ENCODE results near the gene PRMT7. TPM values are rescaled to one million over a fixed set of nuclear protein-coding genes. Genes with fewer than 3 reads are reported as not detected.

The PRMT7 gene
- total RNA-seq, 2 experiments from 2014 or later, result 50.4 to 52.2 TPM

DNA sequence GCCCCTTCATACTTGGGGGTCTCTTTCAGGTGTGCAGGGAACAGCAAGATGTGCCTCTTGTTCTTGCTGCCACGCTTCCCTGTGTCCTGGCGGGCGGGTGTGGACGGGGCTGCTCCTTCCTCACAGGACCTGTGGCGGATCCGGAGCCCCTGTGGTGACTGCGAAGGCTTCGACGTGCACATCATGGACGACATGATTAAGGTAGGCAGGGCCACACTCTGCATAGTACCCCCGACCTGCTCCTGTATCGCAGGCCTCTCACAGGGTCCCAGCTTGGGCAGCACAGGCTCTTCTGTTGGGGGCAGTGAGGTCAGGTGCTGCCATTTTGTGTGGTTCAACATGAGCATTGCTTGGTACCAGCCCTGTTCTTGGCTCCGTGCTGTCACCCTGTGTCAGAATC, 42.5 kb downstream of the PRMT7 start:
- DNase-seq, result no peak
- H3K9me3 Mint-ChIP-seq, result no peaks in the 10 kb centered on the region
- no peak overlapping the region for H3K27ac Mint-ChIP-seq
- CTCF ChIA-PET, result interaction anchor here (1.1 kb wide), 1 partner anchor 91 kb away, joined by 3 read pairs; no protein-coding TSS in a partner anchor
- no peak overlapping the region for H3K4me3 Mint-ChIP-seq
- no peaks in the 10 kb centered on the region for H3K27me3 Mint-ChIP-seq
- H3K4me1 Mint-ChIP-seq, result peaks cover 34% of the 10 kb centered on the region
- POLR2A ChIA-PET, result interaction anchor here (0.5 kb wide), 1 partner anchor 116 kb away, joined by 4 read pairs; no protein-coding TSS in a partner anchor
- H3K36me3 Mint-ChIP-seq (ENCODE audit: low read depth), result peaks cover 81% of the 10 kb centered on the region

DNA sequence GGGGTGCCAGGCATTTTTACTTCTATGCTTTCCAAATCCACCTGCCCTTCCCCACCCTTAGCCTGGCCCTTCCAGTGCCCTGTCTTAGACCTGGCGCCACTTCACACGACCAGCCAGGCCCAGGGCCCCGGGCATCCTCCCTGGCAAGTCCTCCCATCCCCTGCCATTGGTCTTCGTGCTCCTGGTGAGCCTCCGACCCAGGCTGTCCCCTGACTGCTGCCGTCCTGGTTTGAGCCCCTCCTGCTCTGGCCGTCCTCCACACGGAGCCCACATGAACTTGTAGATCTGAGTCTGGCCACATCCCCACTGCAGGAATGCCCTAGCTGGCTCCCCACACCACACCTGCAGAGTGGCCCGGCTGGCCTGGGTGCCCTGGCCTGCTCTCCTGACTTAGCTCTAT, 44.0 kb downstream of the PRMT7 start:
- no peak for DNase-seq
- Mint-ChIP-seq H3K9me3 (no peaks in the 10 kb centered on the region), H3K4me1 (peaks cover 36% of the 10 kb centered on the region), H3K4me3 (no peak overlapping the region), H3K27ac (no peak overlapping the region), H3K36me3 (ENCODE audit: low read depth) (peaks cover 75% of the 10 kb centered on the region), H3K27me3 (no peaks in the 10 kb centered on the region)
- POLR2A ChIA-PET, result interaction anchor here (2.2 to 3.5 kb wide), 4 partner anchors 10 to 91 kb away, joined by 6 to 17 read pairs (median 11); partner anchors contain the start of genes PRMT7, SLC7A6 and SLC7A6OS
- CTCF ChIA-PET, result interaction anchor here (3.6 kb wide), 1 partner anchor 92 kb away, joined by 26 read pairs; the partner anchor contains the start of gene SLC7A6

DNA sequence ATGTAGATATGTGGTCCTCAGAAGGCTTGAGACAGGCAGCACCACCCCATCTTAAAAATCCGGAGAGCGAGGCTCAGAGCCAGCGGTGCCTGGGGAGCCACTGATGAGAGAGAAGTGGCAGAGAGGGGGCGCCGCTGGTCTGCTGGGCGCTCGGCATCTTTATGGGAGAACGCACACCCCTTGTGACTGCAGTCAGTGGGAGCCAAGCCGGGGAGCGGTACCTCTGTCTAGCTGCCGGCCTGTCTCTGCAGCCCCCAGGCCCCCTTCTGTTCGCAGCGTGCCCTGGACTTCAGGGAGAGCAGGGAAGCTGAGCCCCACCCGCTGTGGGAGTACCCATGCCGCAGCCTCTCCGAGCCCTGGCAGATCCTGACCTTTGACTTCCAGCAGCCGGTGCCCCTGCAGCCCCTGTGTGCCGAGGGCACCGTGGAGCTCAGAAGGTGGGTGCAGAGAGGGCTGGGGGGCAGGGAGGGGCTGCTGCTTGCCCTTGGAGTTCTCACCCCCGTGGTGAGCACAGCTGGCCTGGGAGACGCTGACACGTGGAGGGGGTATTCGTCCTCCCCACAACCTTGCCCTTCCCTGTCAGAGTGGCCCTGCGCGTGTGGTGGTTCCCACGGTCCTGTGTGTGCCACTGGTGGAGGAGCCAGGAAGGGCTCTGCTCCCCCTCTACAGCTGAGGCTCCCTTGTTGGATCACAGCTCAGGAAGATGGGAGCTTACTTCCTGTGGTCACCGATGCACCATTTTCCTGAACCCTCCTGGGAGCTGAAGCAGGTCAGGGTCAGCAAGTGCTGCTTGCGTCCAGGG, 44.8 kb downstream of the PRMT7 start:
- no peak for DNase-seq
- H3K27me3 Mint-ChIP-seq, result no peaks in the 10 kb centered on the region
- no peaks in the 10 kb centered on the region for H3K9me3 Mint-ChIP-seq
- peaks cover 36% of the 10 kb centered on the region for H3K4me1 Mint-ChIP-seq
- POLR2A ChIA-PET, result interaction anchor here (0.6 to 3.5 kb wide), 13 partner anchors 11 to 464 kb away, joined by 3 to 17 read pairs (median 4); partner anchors contain the start of genes PRMT7, SLC7A6 and SLC7A6OS
- H3K36me3 Mint-ChIP-seq (ENCODE audit: low read depth), result peaks cover 72% of the 10 kb centered on the region
- CTCF ChIA-PET, result interaction anchor here (0.7 to 3.6 kb wide), 8 partner anchors 9 to 165 kb away, joined by 3 to 26 read pairs (median 6); partner anchors contain the start of gene SLC7A6
- no peak overlapping the region for H3K27ac Mint-ChIP-seq
- no peak overlapping the region for H3K4me3 Mint-ChIP-seq

DNA sequence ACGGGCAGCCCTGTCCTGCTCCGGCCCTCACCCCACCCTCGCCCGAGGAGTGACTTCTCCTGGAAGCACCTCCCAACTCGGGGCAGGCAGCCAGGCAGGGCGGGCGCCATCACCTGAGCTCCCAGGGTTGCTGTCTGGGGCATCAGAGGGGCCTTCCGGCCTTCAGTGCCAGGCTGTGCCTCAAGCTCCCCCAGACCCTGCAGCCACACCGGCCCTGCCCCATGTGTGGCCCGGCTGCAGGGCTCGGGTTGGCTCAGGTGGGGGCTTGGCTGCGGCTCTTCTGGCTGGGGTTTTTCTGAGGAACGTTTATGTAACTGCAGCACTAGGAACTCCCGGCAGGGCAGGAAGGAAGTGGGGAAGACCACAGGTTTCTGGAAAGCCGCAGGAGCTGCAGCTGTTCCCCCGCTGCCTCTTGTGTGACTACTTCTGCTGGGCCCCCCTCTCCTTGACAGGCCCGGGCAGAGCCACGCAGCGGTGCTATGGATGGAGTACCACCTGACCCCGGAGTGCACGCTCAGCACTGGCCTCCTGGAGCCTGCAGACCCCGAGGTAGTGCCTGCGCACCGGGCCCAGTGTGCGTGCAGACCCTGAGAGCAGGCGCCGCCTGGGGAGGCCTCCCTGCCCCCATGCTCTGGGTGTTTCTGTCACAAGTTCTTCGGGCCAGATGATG, 45.6 kb downstream of the PRMT7 start:
- ChIA-PET POLR2A (interaction anchor here (0.6 to 3.5 kb wide), 15 partner anchors 10 to 464 kb away, joined by 3 to 17 read pairs (median 4); partner anchors contain the start of genes PRMT7, SLC7A6 and SLC7A6OS), CTCF (interaction anchor here (0.7 to 3.6 kb wide), 8 partner anchors 8 to 165 kb away, joined by 3 to 26 read pairs (median 6); partner anchors contain the start of gene SLC7A6)
- Mint-ChIP-seq H3K36me3 (ENCODE audit: low read depth) (peaks cover 70% of the 10 kb centered on the region), H3K27me3 (no peaks in the 10 kb centered on the region), H3K4me1 (peaks cover 36% of the 10 kb centered on the region), H3K9me3 (no peaks in the 10 kb centered on the region), H3K4me3 (peak overlapping the region; percentile 43), H3K27ac (peak overlapping the region; percentile 18)
- peak; percentile 87 for DNase-seq

DNA sequence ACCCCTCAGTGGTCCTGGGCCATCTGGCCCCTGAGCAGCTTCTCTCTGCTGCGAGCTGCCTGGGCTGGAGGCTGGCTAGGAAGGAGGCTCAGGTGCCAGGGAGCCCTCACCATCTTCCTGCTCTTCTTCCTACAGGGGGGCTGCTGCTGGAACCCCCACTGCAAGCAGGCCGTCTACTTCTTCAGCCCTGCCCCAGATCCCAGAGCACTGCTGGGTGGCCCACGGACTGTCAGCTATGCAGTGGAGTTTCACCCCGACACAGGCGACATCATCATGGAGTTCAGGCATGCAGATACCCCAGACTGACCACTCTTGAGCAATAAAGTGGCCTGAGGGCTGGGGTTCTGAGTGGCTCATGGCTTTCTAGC, 46.1 kb downstream of the PRMT7 start:
- no peak overlapping the region for H3K4me3 Mint-ChIP-seq

DNA sequence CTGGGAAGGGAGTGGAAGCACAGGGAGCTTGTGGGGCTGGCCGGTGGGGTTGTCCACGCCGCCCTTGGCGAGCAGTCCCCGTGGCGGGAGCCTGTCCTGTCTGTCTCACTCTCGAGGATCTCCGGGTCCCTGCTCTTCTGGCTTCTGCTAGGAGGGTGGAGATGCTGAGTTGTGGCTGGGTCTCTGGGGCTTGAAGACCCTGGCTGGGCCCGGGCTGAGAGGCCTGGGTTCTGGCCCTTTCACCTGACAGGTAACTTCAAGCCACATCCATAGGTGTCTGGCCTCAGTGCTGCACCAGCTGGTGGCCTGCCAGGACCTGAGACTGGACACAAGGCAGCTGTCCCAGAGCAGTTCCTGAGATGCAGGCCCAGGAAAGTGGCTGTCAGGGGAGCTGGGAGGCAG, 46.7 kb downstream of the PRMT7 start:
- Mint-ChIP-seq H3K36me3 (ENCODE audit: low read depth) (peaks cover 66% of the 10 kb centered on the region), H3K9me3 (no peaks in the 10 kb centered on the region), H3K4me3 (no peak overlapping the region), H3K27me3 (no peaks in the 10 kb centered on the region), H3K4me1 (peaks cover 36% of the 10 kb centered on the region), H3K27ac (no peak overlapping the region)
- ChIA-PET POLR2A (interaction anchor here (0.8 to 3.5 kb wide), 8 partner anchors 11 to 94 kb away, joined by 3 to 17 read pairs (median 6); partner anchors contain the start of genes PRMT7, SLC7A6 and SLC7A6OS), CTCF (interaction anchor here (0.8 to 3.6 kb wide), 5 partner anchors 9 to 153 kb away, joined by 3 to 26 read pairs (median 10); partner anchors contain the start of gene SLC7A6)
- no peak for DNase-seq

More for the DNA sequence above, 46.1 kb downstream of the PRMT7 start:
- Mint-ChIP-seq H3K36me3 (ENCODE audit: low read depth) (peaks cover 70% of the 10 kb centered on the region), H3K9me3 (no peaks in the 10 kb centered on the region), H3K27me3 (no peaks in the 10 kb centered on the region), H3K27ac (no peak overlapping the region), H3K4me1 (peaks cover 36% of the 10 kb centered on the region)
- ChIA-PET CTCF (interaction anchor here (1.9 to 3.6 kb wide), 5 partner anchors 10 to 164 kb away, joined by 6 to 26 read pairs (median 10); partner anchors contain the start of gene SLC7A6), POLR2A (interaction anchor here (0.8 to 3.5 kb wide), 10 partner anchors 12 to 154 kb away, joined by 3 to 17 read pairs (median 6); partner anchors contain the start of genes PRMT7, SLC7A6 and SLC7A6OS)
- DNase-seq, result no peak

DNA sequence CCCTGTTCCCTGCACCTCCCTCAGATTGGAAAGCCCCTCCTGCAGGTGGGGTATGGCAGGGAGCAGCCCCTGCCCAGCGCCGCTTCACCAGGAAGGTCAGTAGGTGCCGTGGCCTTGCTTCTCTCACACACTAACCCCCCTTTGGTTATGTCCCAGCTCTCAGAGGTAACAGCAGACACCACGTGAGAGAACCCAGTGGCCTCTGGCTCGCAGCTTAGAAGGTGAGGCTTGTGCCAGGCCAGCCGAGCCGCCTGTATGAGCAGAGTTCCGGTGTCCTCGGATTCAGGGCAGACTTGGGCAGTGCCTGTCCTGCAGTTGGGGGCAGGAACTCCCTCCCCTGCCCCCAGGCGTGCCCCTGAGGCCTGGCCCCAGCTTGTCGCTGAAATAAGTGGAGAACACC, 47.1 kb downstream of the PRMT7 start:
- POLR2A ChIA-PET, result interaction anchor here (1.1 to 3.5 kb wide), 4 partner anchors 11 to 94 kb away, joined by 4 to 17 read pairs (median 14); partner anchors contain the start of genes PRMT7, SLC7A6 and SLC7A6OS
- Mint-ChIP-seq H3K36me3 (ENCODE audit: low read depth) (peaks cover 63% of the 10 kb centered on the region), H3K4me1 (peaks cover 36% of the 10 kb centered on the region), H3K4me3 (no peak overlapping the region), H3K27ac (no peak overlapping the region), H3K27me3 (no peaks in the 10 kb centered on the region), H3K9me3 (no peaks in the 10 kb centered on the region)
- CTCF ChIA-PET, result interaction anchor here (0.8 to 3.6 kb wide), 3 partner anchors 11 to 152 kb away, joined by 3 to 26 read pairs (median 10); partner anchors contain the start of gene SLC7A6
- DNase-seq, result no peak

DNA sequence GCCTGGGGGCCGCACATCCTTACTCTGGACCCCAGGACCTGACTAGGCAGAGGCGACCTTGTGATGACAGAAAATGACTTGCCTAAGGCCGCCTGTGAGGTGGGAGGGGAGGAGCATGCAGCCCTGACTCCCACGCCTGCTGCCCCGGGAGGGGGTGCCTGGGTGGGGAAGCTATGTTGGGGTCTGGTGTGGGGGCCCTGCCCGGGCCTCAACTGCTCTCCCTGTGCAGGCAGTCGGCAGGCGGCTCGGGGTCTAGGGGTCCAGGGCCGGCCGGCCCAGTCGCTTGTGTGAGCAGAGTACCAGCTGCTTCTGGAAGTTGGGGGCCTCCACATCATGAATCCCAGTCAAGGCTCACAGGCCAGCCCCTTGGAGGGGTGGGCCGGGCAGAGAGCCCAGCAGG, 48.1 kb downstream of the PRMT7 start:
- ChIA-PET CTCF (no interaction called here), POLR2A (interaction anchor here (1.8 kb wide), 1 partner anchor 11 kb away, joined by 6 read pairs; no protein-coding TSS in a partner anchor)
- Mint-ChIP-seq H3K27ac (no peak overlapping the region), H3K27me3 (peaks cover 2% of the 10 kb centered on the region), H3K4me1 (peaks cover 36% of the 10 kb centered on the region), H3K9me3 (no peaks in the 10 kb centered on the region), H3K36me3 (ENCODE audit: low read depth) (peaks cover 53% of the 10 kb centered on the region), H3K4me3 (no peak overlapping the region)
- DNase-seq, result no peak

DNA sequence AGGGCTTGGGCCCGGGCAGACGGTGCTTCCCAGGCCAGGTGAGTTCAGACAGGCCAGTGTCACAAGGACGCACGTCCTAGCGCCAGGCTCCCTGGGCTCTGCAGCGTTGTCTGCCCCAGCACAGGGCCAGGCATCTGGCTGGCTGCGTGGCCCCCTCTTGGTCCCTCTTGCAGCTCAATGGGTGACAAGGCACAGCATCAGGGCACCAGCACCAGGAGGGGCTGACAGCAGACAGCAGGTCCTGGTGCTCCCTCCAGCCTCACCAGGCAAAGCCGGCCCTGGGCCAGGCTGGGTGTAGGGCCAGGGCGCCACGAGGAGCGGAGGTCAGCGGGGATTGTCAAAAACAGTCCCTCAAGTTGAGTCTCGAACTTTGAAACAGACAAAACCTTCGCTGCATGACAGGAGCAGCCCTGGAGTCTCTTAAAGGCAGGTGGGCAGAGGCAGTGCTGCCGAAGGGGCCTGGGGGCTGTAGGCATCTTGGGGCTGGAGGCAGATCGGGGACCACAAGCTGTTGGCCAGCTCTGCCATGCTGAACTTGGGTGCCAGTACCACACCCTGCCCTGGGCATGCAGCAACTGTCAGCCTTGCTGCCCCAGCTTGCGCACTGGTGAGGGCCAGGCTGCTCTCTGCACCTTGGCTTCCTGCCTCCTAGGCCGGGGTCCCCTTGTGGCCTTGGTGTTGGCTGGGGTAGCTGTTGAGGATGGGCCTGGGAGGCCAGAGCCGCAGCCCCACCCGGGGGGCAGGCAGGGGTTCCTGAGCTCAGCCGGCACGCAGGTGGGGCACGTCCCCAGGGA, 48.8 kb downstream of the PRMT7 start:
- H3K27me3 Mint-ChIP-seq, result peaks cover 7% of the 10 kb centered on the region
- no peak overlapping the region for H3K4me3 Mint-ChIP-seq
- H3K36me3 Mint-ChIP-seq (ENCODE audit: low read depth), result peaks cover 46% of the 10 kb centered on the region
- CTCF ChIA-PET, result interaction anchor here (1.0 to 1.6 kb wide), 2 partner anchors 10 to 23 kb away, joined by 4 to 8 read pairs; no protein-coding TSS in a partner anchor
- POLR2A ChIA-PET, result interaction anchor here (1.8 kb wide), 1 partner anchor 11 kb away, joined by 6 read pairs; no protein-coding TSS in a partner anchor
- DNase-seq, result no peak
- no peak overlapping the region for H3K27ac Mint-ChIP-seq
- peaks cover 41% of the 10 kb centered on the region for H3K4me1 Mint-ChIP-seq
- H3K9me3 Mint-ChIP-seq, result no peaks in the 10 kb centered on the region

DNA sequence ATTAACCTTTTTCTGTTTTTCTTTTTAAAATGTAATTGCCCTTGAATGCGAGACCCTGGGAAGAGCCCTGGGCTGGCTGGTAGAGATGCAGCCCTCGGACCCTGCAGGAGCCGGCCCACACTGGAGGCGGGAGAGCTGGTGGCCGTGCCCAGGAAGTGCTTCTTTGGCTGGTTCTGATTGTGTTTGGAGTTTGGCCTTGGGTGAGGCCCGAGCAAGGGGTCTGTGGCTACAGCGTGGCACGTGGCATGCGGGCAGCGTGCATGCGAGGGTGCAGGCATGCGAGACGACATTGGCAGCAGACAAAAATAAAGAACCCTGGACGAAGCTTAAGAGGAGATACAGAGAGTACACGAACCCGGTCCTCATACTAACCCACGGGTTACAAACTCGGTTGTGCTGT, 49.7 kb downstream of the PRMT7 start:
- no peak for DNase-seq
- POLR2A ChIA-PET, result interaction anchor here (0.6 to 1.8 kb wide), 3 partner anchors 10 to 135 kb away, joined by 4 to 6 read pairs (median 4); no protein-coding TSS in a partner anchor
- CTCF ChIA-PET, result interaction anchor here (0.7 to 1.6 kb wide), 2 partner anchors 9 to 132 kb away, joined by 3 to 8 read pairs; no protein-coding TSS in a partner anchor
- Mint-ChIP-seq H3K27me3 (peaks cover 11% of the 10 kb centered on the region), H3K9me3 (no peaks in the 10 kb centered on the region), H3K36me3 (ENCODE audit: low read depth) (peaks cover 37% of the 10 kb centered on the region), H3K4me1 (peaks cover 35% of the 10 kb centered on the region), H3K4me3 (no peak overlapping the region), H3K27ac (no peak overlapping the region)

DNA sequence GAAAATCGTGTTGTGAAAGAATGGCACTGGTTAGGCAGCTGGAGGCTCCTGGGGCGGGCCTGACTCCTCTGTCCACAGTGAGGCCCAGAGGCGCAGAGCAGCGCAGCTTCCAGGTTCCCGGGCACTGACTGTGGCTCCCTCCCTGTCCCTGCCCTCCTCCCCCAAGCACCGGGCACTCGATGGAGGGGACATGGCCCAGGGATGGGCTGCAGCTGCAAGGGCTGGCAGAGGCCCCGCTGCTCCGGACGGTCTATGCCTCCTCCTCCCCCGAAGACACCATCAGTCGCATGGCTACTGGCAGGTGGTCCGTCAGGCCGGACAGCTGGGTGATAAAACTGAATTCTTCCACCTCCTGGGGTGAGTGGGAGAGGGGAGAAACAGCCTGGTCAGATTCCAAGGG, 50.1 kb downstream of the PRMT7 start:
- DNase-seq, result no peak
- Mint-ChIP-seq H3K27ac (no peak overlapping the region), H3K4me3 (no peak overlapping the region), H3K9me3 (no peaks in the 10 kb centered on the region), H3K4me1 (peaks cover 31% of the 10 kb centered on the region), H3K27me3 (peaks cover 15% of the 10 kb centered on the region), H3K36me3 (ENCODE audit: low read depth) (peaks cover 33% of the 10 kb centered on the region)
- POLR2A ChIA-PET, result interaction anchor here (0.6 to 1.2 kb wide), 2 partner anchors 57 to 135 kb away, joined by 4 read pairs; no protein-coding TSS in a partner anchor
- CTCF ChIA-PET, result interaction anchor here (0.5 to 1.6 kb wide), 3 partner anchors 9 to 133 kb away, joined by 3 to 8 read pairs (median 3); partner anchors contain the start of gene SLC7A6

Measured in activated CD4-positive, alpha-beta memory T cell treated with anti-CD3 and anti-CD28 coated beads, Interleukin-2, amount 10 ng/mL, durations not matched to agents 7 days and 5 days (primary cell).